ENCODE results near the gene FSCN2.

The FSCN2 gene

GRCh38 chr17:81558115-81558468, 29.9 kb downstream of the FSCN2 start:
- Histone ChIP-seq H2AFZ (no peak overlapping the region), H3K27ac (no peak overlapping the region), H3K9me3 (ENCODE audit: control insufficient read depth, low read length) (no peaks in the 10 kb centered on the region), H3K79me2 (no peaks in the 10 kb centered on the region), H3K4me2 (ENCODE audit: low read length) (no peak overlapping the region), H3K36me3 (ENCODE audit: control insufficient read depth, insufficient read depth, low read length) (no peaks in the 10 kb centered on the region), H3K9ac (no peak overlapping the region), H3K27me3 (ENCODE audit: control insufficient read depth, insufficient read depth, low read length) (no peaks in the 10 kb centered on the region), H3K4me3 (ENCODE audit: low read depth, low read length) (no peak overlapping the region), H3K4me1 (no peaks in the 10 kb centered on the region)
- TF ChIP-seq CTCF (IDR thresholded peaks at IDR 0.05): no peak

GRCh38 chr17:81558941-81559806, 31.0 kb downstream of the FSCN2 start:
- Histone ChIP-seq H3K9me3 (ENCODE audit: control insufficient read depth, low read length) (no peaks in the 10 kb centered on the region), H3K79me2 (no peaks in the 10 kb centered on the region), H3K27me3 (ENCODE audit: control insufficient read depth, insufficient read depth, low read length) (no peaks in the 10 kb centered on the region), H3K36me3 (ENCODE audit: control insufficient read depth, insufficient read depth, low read length) (no peaks in the 10 kb centered on the region), H3K4me1 (no peaks in the 10 kb centered on the region), H3K4me3 (ENCODE audit: low read depth, low read length) (no peak overlapping the region), H2AFZ (no peak overlapping the region), H3K9ac (no peak overlapping the region), H3K4me2 (ENCODE audit: low read length) (no peak overlapping the region), H3K27ac (no peak overlapping the region)
- no peak for TF ChIP-seq CTCF (IDR thresholded peaks at IDR 0.05)

GRCh38 chr17:81561494-81561885, 33.3 kb downstream of the FSCN2 start:
- H3K27ac ChIP-seq: no peak overlapping the region
- no peak overlapping the region for H3K4me3 ChIP-seq (ENCODE audit: low read depth, low read length)
- TF ChIP-seq CTCF (IDR thresholded peaks at IDR 0.05): no peak
- no peaks in the 10 kb centered on the region for H3K9me3 ChIP-seq (ENCODE audit: control insufficient read depth, low read length)
- no peak overlapping the region for H2AFZ ChIP-seq
- no peaks in the 10 kb centered on the region for H3K4me1 ChIP-seq
- no peak overlapping the region for H3K9ac ChIP-seq
- no peak overlapping the region for H3K4me2 ChIP-seq (ENCODE audit: low read length)
- H3K27me3 ChIP-seq (ENCODE audit: control insufficient read depth, insufficient read depth, low read length): no peaks in the 10 kb centered on the region
- H3K79me2 ChIP-seq: no peaks in the 10 kb centered on the region
- H3K36me3 ChIP-seq (ENCODE audit: control insufficient read depth, insufficient read depth, low read length): no peaks in the 10 kb centered on the region

GRCh38 chr17:81563861-81564586, 35.8 kb downstream of the FSCN2 start:
- peaks cover 5% of the 10 kb centered on the region for H3K4me1 ChIP-seq
- no peaks in the 10 kb centered on the region for H3K9me3 ChIP-seq (ENCODE audit: control insufficient read depth, low read length)
- no peak overlapping the region for H3K4me2 ChIP-seq (ENCODE audit: low read length)
- no peaks in the 10 kb centered on the region for H3K27me3 ChIP-seq (ENCODE audit: control insufficient read depth, insufficient read depth, low read length)
- H3K27ac ChIP-seq: no peak overlapping the region
- H3K4me3 ChIP-seq (ENCODE audit: low read depth, low read length): no peak overlapping the region
- H2AFZ ChIP-seq: no peak overlapping the region
- no peak for TF ChIP-seq CTCF (IDR thresholded peaks at IDR 0.05)
- no peaks in the 10 kb centered on the region for H3K79me2 ChIP-seq
- H3K36me3 ChIP-seq (ENCODE audit: control insufficient read depth, insufficient read depth, low read length): no peaks in the 10 kb centered on the region
- no peak overlapping the region for H3K9ac ChIP-seq

All from parathyroid adenoma (tissue), 2 donors.